GM19023 (cell line): Measurements from ENCODE around the gene PCCA.
"Not testable (repeated sequence)": the region's sequence is repeated elsewhere in the genome, so short reads cannot be mapped to it uniquely, and the experiment has no call there.

Source experiments
- ATAC-seq: cut with Tn5 transposase; IDR thresholded peaks from one replicate; pipeline ENCODE4 v1.9.1; 2021; ENCODE audit warnings: mild to moderate bottlenecking, moderate library complexity; ENCODE audit not compliant: unreplicated experiment

The PCCA gene

GRCh38 chr13:100350601-100351000 lies 261.7 kb downstream of the PCCA start:
- no peak for ATAC-seq

GRCh38 chr13:100356426-100356825 lies 267.5 kb downstream of the PCCA start:
- ATAC-seq = no peak

- no peak for ATAC-seq
These were observed 268.0 kb downstream of the PCCA start for GRCh38 chr13:100356889-100357288.

- no peak for ATAC-seq
These were observed 268.9 kb downstream of the PCCA start for GRCh38 chr13:100357764-100358163.

- ATAC-seq = no peak
These were observed 272.6 kb downstream of the PCCA start for GRCh38 chr13:100361504-100361903.

- ATAC-seq = no peak
These were observed 273.5 kb downstream of the PCCA start for GRCh38 chr13:100362371-100362770.

GRCh38 chr13:100362781-100363180 lies 273.9 kb downstream of the PCCA start:
- no peak for ATAC-seq

GRCh38 chr13:100363285-100363711 lies 274.4 kb downstream of the PCCA start:
- no peak for ATAC-seq

GRCh38 chr13:100363874-100364273 lies 275.0 kb downstream of the PCCA start:
- no peak for ATAC-seq

GRCh38 chr13:100364591-100364990 lies 275.7 kb downstream of the PCCA start:
- ATAC-seq = no peak

GRCh38 chr13:100365680-100366079 lies 276.8 kb downstream of the PCCA start:
- no peak for ATAC-seq

GRCh38 chr13:100378533-100378932 lies 289.6 kb downstream of the PCCA start:
- ATAC-seq = no peak

GRCh38 chr13:100381595-100382224 lies 292.8 kb downstream of the PCCA start:
- ATAC-seq = no peak

GRCh38 chr13:100382785-100383184 lies 293.9 kb downstream of the PCCA start:
- ATAC-seq = no peak

GRCh38 chr13:100387416-100387815 lies 298.5 kb downstream of the PCCA start:
- no peak for ATAC-seq

GRCh38 chr13:100388150-100388549 lies 299.3 kb downstream of the PCCA start:
- ATAC-seq = not testable (repeated sequence)

GRCh38 chr13:100388923-100389322 lies 300.0 kb downstream of the PCCA start:
- no peak for ATAC-seq

- ATAC-seq = no peak
These were observed 300.7 kb downstream of the PCCA start for GRCh38 chr13:100389617-100390016.

- no peak for ATAC-seq
These were observed 304.1 kb downstream of the PCCA start for GRCh38 chr13:100392709-100393630.

GRCh38 chr13:100394005-100394695 lies 305.3 kb downstream of the PCCA start:
- peak; percentile 92 for ATAC-seq

GRCh38 chr13:100395698-100396373 lies 306.9 kb downstream of the PCCA start:
- ATAC-seq = no peak
